GM19455 (cell line): ENCODE results near the gene LTN1.

Source experiments
- ATAC-seq: cut with Tn5 transposase; IDR thresholded peaks from one replicate; pipeline ENCODE4 v1.9.1; 2021; ENCODE audit not compliant: unreplicated experiment

Gene LTN1

DNA sequence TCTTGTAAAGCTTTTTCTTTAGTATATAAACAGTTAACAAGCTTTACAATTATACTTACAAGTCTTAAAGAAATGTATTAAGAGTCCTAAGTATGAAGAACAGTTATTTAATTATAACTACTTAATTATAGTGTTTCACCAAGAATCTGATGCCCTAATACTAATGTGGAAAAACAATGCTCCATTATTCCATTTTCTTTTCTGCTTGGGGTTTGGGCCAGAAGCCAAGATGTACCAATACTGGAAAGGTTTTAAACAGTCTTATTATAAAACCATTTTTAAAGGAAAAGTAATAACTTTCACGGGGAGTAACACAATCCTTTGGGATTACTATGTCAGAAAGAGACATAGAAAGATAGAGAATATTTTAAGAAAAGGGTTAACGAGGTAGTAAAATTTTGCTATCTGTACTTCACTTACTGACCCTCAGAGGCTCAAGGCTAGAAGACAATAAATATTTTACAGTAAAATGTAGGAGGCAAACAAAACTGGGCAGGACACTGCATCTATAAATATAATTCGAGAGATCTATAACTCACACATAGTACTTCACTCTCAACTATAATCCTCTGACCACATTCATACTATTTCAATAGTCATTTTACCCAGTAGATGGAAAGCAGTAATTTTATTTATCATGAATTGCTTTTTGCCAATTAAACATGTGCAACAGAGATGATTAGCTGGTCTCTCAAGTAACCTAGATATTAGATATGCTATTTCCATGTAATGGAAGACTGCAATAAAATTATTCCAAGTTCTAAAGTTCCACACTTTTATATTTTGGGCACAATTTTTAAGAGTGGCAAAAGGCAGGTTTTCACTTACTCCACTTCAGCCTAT, 63.9 kb downstream of the LTN1 start:
- no peak for ATAC-seq

DNA sequence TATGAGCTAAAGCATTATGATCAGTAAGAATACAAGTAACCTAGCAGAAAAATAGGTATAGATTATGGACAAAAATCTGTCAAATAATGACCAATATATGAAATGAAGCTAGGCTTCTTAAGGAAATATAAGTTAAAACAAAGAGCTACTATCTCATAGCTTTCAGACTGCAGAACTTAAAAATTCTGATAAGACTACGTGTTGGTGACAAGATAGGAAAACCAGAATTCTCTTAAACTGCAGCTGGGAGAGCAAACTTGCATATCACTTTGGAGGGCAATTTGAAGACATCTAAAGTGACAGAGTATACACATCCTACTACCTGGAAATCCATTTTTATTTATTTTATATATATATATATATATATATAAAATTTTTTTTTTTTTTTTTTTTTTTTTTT, 65.5 kb downstream of the LTN1 start:
- ATAC-seq: no peak

GRCh38 chr21:28923439-28923975, 69.2 kb downstream of the LTN1 start:
- ATAC-seq: no peak

DNA sequence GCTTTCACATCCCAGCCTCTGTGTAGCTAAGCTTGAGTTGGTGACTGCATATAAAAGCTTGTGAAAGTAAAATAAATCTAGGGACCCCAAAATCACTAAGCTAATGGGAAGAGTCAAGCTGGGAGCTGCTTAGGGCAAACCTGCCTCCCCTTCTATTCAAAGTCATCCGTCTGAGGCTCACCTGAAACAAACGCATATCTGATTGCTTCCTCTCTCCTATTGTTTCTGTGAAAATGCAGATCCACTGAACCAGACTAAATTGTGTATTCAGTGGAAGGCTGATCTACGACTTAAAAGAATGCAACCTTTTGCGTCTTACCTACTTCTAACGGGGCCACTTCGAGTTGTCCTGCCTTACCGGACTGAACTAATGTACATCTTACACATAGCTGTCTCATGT, 70.3 kb downstream of the LTN1 start:
- ATAC-seq: no peak

GRCh38 chr21:28916150-28916893, 76.4 kb downstream of the LTN1 start:
- no peak for ATAC-seq

DNA sequence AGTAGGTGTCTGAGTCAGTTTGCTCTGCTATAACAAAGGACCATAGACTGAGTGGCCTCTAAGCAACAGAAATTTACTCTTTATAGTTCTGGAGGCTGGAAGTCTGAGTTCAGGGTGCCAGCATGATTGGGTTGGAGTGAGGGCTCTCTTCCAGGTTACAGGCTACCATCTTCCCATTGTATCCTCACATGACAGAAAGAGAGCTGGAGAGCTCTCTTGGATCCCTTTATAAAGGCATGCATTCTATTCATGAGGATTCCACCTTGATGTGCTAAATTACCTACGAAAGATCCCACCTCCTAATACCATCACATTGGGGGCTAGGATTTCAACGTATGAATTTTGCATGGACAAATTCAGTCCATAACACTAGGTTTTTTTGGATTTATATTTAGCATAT, 79.6 kb downstream of the LTN1 start:
- ATAC-seq: no peak

GRCh38 chr21:28910280-28910887, 82.3 kb downstream of the LTN1 start:
- ATAC-seq: no peak

- no peak for ATAC-seq
Observed at GRCh38 chr21:28908351-28908750, 84.3 kb downstream of the LTN1 start.

DNA sequence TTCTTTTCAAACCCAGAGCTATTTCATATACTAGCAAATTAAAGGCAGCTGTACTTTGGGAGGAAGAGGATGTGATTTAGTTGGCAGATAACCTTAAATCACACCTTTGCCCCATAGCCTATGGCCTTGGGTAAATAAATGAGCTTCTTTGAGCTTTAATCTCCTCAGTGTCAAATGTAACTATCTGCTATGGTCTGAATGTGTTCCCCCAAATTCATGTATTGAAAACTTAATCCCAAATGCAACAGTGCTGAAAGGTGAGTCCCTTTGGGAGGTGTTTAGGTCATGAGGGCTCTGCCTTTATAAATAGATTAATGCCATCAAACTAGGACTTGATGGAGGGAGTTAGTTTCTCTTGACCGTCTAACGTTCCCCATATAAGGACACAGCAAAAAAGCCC, 85.8 kb downstream of the LTN1 start:
- no peak for ATAC-seq

DNA sequence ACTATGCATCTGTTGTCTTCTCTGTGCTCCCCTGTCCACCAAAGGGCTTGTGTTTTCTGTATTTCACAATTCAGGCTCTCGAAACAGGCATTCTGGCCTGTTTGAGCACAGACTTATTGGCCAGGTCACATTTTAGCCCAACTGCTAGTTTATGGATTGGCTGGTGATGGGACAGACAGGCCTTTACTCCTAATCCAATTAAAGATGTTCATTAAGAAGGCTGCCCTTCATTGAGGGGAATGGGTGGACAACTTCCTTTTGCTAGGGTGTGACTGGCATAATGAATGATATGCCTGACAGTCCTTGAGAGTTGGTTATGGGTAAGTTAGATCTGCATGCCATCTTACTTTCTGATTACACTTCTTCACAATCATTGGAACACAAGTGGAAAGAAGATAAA, 86.4 kb downstream of the LTN1 start:
- ATAC-seq: no peak

- ATAC-seq: no peak
Observed at GRCh38 chr21:28904961-28905435, 87.7 kb downstream of the LTN1 start.

GRCh38 chr21:28903448-28903847, 89.2 kb downstream of the LTN1 start:
- ATAC-seq: no peak

DNA sequence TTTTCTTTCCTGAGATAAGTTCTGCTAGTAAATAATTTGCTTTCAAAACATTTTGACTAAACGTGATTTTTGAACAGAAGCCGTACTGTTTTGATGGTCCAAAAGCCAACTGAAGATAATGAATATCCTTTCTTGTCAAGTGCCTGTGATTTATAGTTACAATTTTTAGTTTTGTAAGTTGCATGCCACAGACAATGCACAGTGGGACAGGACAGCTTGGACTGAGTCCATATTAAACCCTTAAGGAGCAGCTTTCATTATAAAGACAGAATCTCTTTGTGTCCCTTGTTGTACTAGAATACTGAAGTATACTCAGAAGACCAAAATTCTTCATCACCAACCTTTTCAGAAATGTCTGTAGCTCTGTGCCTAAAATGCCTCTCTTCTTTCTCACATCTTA, 92.2 kb downstream of the LTN1 start:
- ATAC-seq: no peak

DNA sequence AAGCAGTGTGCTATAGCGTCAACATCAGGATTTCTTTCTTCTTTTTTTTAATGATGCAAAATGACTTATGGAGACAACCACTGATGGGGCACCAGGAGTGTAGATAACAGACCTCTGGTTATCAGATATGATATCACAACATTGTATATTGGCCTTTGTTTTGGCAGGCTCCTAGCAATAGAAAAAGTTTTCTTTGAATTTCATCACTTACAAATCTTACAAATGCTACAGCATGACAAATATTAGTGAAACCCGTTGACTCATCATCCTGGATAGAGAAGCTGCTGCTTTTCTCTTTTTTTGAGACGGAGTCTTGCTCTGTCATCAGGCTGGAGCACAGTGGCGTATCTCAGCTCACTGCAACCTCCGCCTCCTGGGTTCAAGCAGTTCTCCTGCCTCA, 92.9 kb downstream of the LTN1 start:
- ATAC-seq: no peak

DNA sequence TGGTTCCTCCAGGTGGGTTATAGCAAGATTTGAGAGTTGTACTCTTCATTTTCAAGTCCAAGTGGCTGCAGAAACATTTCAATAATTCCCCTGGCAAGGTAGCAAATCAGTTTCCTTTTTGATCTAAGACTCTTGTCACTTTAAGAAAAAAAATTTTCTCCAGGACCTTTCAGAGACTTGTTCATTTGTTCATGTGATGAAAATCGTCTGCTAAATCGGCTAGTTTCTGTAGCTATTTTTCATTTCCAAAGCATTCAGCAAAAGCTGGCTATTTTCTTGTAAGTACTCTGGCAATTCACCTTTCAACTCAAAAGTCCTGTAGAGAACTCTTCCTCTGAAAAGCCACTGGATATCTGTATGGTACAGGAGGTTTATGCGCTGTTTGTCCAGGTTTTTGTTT, 93.5 kb downstream of the LTN1 start:
- ATAC-seq: no peak

DNA sequence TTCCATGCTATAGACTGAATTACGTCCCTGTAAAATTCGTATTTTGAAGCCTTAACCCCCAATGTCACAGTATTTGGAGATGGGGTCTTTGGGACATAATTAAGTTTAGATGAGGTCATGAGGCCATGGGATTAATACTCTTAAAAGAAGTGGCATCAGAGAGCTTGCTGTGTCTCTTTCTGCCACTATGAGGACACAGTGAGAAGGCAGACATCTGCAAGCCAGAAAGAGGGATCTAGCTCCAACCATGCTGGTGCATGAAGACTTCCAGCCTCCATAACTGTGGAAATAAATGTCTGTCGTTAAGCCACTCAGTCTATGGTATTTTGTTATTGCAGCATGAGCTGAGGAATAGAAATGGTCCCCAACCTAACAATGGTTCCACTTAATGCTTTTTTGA, 99.0 kb downstream of the LTN1 start:
- no peak for ATAC-seq

DNA sequence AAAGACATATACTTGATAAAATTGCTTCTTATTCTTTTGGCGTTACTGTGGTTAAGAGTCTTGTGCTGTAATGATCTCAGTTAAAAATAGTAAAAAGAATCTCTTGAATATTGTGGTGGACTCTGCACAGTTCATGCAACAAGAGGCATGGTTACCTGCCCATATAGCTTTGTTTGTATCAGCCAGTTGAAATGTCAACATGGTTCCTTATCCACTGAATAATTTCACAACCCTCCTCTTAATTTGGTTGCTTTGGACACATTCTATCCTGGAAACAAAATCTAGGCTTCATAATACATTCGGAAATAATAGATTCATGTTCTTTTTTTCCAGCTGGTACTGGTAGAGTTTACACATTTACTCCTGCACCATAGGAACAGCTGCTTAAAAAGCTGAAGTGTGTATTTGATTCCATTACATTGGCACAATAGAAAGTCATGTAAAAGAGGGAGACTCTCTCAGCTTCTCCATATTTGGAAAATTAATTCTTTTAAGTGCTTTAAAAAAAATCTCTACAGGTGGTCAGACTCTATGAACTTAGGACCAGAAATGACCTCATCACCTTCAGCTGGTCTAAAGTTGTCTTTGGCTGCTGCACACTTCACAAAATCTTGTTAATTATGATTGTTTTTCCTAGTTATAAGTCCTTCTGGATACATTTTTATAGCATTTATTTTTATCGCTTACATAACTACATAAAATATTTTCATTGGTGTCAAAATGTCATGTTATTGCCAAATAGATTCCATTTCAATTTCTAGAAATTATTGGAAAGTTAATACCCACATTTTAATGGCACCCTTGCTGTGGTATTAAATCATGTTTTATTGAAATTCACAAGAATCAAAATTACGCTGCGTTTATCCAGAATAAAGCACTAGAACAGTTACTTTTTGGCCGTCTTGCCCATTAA, 100.2 kb downstream of the LTN1 start:
- no peak for ATAC-seq

- no peak for ATAC-seq
Observed at GRCh38 chr21:28885853-28886177, 106.9 kb downstream of the LTN1 start.

DNA sequence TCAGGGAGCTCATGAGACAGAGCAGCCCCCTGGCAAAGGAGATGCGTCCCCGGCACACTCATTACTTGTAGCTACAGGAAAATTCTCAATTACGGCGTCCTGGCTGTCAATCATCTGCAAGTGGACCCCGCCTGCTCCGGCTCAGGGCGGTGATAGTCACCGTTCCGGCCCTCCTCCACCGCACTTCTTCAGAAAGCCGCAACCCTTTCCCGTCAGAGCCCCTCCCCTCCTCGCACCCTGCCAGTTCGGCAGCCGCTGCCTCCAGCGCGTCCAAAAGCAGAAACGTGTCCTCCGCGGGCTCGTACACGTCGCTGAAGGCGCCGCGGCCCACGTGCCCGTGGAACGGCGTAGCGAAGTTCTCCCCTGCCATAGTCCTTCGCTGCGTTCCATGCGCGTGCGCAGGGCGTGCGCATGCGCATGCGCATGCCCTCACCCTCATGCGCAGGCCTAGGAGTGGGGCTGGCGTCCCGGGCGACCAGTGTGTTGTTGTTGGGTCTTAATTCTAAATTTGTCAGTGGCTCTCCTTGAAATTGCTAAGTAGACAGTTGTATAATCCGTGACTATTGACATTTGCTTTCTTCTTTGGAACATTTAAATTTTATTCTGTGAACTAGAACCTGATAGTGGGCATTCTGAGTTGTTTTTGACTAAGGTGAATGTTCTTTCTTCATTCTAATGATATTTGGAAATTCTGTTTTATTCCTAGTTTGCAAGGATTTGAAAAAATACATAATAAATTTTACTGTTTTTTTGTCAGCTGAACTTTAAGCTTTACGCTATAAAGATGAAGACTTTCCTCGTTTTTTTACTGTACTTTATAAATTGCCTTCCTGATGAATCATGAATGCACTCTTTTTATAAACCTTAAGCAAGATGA, 107.5 kb downstream of the LTN1 start:
- peak; percentile 97 for ATAC-seq

GRCh38 chr21:28884481-28884880, 108.2 kb downstream of the LTN1 start:
- ATAC-seq: peak; percentile 33
